ENCODE measurements around the gene SLC5A8.

The SLC5A8 gene, protein sequence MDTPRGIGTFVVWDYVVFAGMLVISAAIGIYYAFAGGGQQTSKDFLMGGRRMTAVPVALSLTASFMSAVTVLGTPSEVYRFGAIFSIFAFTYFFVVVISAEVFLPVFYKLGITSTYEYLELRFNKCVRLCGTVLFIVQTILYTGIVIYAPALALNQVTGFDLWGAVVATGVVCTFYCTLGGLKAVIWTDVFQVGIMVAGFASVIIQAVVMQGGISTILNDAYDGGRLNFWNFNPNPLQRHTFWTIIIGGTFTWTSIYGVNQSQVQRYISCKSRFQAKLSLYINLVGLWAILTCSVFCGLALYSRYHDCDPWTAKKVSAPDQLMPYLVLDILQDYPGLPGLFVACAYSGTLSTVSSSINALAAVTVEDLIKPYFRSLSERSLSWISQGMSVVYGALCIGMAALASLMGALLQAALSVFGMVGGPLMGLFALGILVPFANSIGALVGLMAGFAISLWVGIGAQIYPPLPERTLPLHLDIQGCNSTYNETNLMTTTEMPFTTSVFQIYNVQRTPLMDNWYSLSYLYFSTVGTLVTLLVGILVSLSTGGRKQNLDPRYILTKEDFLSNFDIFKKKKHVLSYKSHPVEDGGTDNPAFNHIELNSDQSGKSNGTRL

GRCh38 chr12:101209319-101210302 is at the start of gene SLC5A8:
TSS of gene SLC5A8 (minus strand) at chr12:101210238. CDS start at chr12:101209848, 390 bp downstream.
- Mint-ChIP-seq H3K27me3 (peaks cover 51% of the 10 kb centered on the region), H3K4me3 (no peak within 1 kb of the TSS), H3K4me1 (ENCODE audit: low read depth) (peaks cover 1% of the 10 kb centered on the region), H3K27ac (no peak within 1 kb of the TSS), H3K36me3 (ENCODE audit: low read depth) (no peaks in the 10 kb centered on the region), H3K9me3 (peaks cover 6% of the 10 kb centered on the region)
- DNase-seq = no peak

- no peak overlapping the region for H3K27ac Mint-ChIP-seq
- no peaks in the 10 kb centered on the region for H3K9me3 Mint-ChIP-seq
- no peak overlapping the region for H3K4me3 Mint-ChIP-seq
- no peaks in the 10 kb centered on the region for H3K4me1 Mint-ChIP-seq (ENCODE audit: low read depth)
- no peaks in the 10 kb centered on the region for H3K36me3 Mint-ChIP-seq (ENCODE audit: low read depth)
- H3K27me3 Mint-ChIP-seq = peaks cover 10% of the 10 kb centered on the region
- DNase-seq = no peak
Measured at GRCh38 chr12:101257357-101257756, 47.3 kb upstream of the SLC5A8 start.

DNA sequence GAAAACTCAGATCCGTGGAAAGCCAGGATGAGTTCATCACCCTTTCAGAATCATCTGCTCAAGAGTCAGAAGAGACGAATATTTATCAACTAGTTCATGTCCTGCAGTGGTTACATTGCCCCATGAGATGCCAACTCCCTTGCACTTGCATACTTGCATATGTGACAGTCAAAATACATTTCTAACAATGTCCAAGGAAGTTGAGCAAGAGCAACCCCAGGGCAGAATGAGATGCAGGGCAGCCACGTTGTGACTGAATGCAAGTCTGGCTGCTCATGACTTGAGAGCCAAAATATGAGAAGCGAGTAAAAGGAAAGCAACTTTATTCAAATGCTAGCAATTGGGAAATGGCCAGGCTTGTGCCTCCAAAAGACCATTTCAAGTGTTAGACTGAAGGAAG is 46.2 kb upstream of the SLC5A8 start:
- no peak for DNase-seq
- Mint-ChIP-seq H3K36me3 (ENCODE audit: low read depth) (no peaks in the 10 kb centered on the region), H3K9me3 (no peaks in the 10 kb centered on the region), H3K4me3 (no peak overlapping the region), H3K27me3 (peaks cover 10% of the 10 kb centered on the region), H3K4me1 (ENCODE audit: low read depth) (no peaks in the 10 kb centered on the region), H3K27ac (no peak overlapping the region)

- no peaks in the 10 kb centered on the region for H3K36me3 Mint-ChIP-seq (ENCODE audit: low read depth)
- no peaks in the 10 kb centered on the region for H3K4me1 Mint-ChIP-seq (ENCODE audit: low read depth)
- peaks cover 2% of the 10 kb centered on the region for H3K27me3 Mint-ChIP-seq
- no peak overlapping the region for H3K27ac Mint-ChIP-seq
- H3K9me3 Mint-ChIP-seq = no peaks in the 10 kb centered on the region
- DNase-seq = no peak
- H3K4me3 Mint-ChIP-seq = no peak overlapping the region
Measured at GRCh38 chr12:101243616-101244015, 33.6 kb upstream of the SLC5A8 start.

DNA sequence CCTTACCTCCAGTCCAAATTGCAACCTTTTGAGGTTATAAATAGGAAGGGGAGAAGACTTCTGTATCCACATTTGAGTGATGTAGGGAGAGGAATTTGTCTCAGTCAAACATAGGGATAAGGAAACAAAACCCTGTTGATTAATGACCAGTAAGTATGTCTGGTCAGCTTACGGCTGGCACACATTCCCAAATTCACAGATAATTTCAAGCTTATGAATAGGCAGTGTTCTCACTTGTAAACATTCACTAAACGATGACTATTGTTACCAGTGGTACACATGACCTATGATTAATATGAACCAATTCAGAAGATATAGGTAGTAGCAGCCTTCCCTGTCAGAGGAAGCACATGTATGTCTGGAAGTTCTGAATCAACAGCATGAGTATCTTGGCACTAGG is 33.0 kb upstream of the SLC5A8 start:
- Mint-ChIP-seq H3K4me1 (ENCODE audit: low read depth) (no peaks in the 10 kb centered on the region), H3K36me3 (ENCODE audit: low read depth) (no peaks in the 10 kb centered on the region), H3K9me3 (no peaks in the 10 kb centered on the region), H3K27me3 (peaks cover 7% of the 10 kb centered on the region), H3K27ac (no peak overlapping the region), H3K4me3 (no peak overlapping the region)
- DNase-seq = no peak

GRCh38 chr12:101238800-101239329 is 28.8 kb upstream of the SLC5A8 start:
- peaks cover 16% of the 10 kb centered on the region for H3K27me3 Mint-ChIP-seq
- no peak for DNase-seq
- no peaks in the 10 kb centered on the region for H3K4me1 Mint-ChIP-seq (ENCODE audit: low read depth)
- H3K27ac Mint-ChIP-seq = no peak overlapping the region
- H3K36me3 Mint-ChIP-seq (ENCODE audit: low read depth) = no peaks in the 10 kb centered on the region
- H3K4me3 Mint-ChIP-seq = no peak overlapping the region
- H3K9me3 Mint-ChIP-seq = no peaks in the 10 kb centered on the region

- no peak for DNase-seq
- Mint-ChIP-seq H3K27ac (no peak overlapping the region), H3K9me3 (no peaks in the 10 kb centered on the region), H3K4me1 (ENCODE audit: low read depth) (no peaks in the 10 kb centered on the region), H3K4me3 (no peak overlapping the region), H3K36me3 (ENCODE audit: low read depth) (no peaks in the 10 kb centered on the region), H3K27me3 (peaks cover 17% of the 10 kb centered on the region)
Measured at GRCh38 chr12:101238306-101238705, 28.3 kb upstream of the SLC5A8 start.

DNA sequence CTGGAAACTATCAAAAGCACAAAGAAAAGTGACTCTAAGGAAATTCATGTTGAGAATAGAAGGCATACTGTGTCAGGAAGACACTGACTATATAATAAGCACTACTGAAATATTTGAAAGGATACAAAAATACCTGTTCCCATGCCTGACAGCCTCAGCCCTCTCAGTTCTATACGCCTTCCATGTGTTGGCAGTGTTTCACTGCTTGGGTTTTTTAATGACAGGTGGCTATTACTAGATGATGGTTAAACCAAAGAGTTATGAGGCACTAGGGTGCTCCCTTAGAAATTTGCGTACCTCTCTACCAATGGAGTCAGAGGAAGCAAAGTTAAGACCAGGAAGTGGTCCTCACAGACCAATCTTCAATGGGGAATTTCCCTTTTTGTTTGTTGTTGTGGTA is 25.6 kb upstream of the SLC5A8 start:
- Mint-ChIP-seq H3K9me3 (no peaks in the 10 kb centered on the region), H3K27me3 (peaks cover 17% of the 10 kb centered on the region), H3K36me3 (ENCODE audit: low read depth) (no peaks in the 10 kb centered on the region), H3K27ac (no peak overlapping the region), H3K4me3 (no peak overlapping the region), H3K4me1 (ENCODE audit: low read depth) (no peaks in the 10 kb centered on the region)
- no peak for DNase-seq

- no peaks in the 10 kb centered on the region for H3K9me3 Mint-ChIP-seq
- H3K36me3 Mint-ChIP-seq (ENCODE audit: low read depth) = no peaks in the 10 kb centered on the region
Measured at GRCh38 chr12:101231636-101232035, 21.6 kb upstream of the SLC5A8 start.

GRCh38 chr12:101230547-101230946 is 20.5 kb upstream of the SLC5A8 start:
- peaks cover 10% of the 10 kb centered on the region for H3K27me3 Mint-ChIP-seq
- DNase-seq = no peak
- no peaks in the 10 kb centered on the region for H3K4me1 Mint-ChIP-seq (ENCODE audit: low read depth)
- H3K4me3 Mint-ChIP-seq = no peak overlapping the region
- H3K27ac Mint-ChIP-seq = no peak overlapping the region
- no peaks in the 10 kb centered on the region for H3K9me3 Mint-ChIP-seq
- H3K36me3 Mint-ChIP-seq (ENCODE audit: low read depth) = no peaks in the 10 kb centered on the region

More at GRCh38 chr12:101231636-101232035, 21.6 kb upstream of the SLC5A8 start:
- H3K27me3 Mint-ChIP-seq = peaks cover 11% of the 10 kb centered on the region
- no peak for DNase-seq
- H3K4me1 Mint-ChIP-seq (ENCODE audit: low read depth) = no peaks in the 10 kb centered on the region
- no peak overlapping the region for H3K4me3 Mint-ChIP-seq
- no peak overlapping the region for H3K27ac Mint-ChIP-seq

GRCh38 chr12:101229841-101230241 is 19.8 kb upstream of the SLC5A8 start:
- Mint-ChIP-seq H3K9me3 (no peaks in the 10 kb centered on the region), H3K4me1 (ENCODE audit: low read depth) (no peaks in the 10 kb centered on the region), H3K36me3 (ENCODE audit: low read depth) (no peaks in the 10 kb centered on the region), H3K27me3 (peaks cover 10% of the 10 kb centered on the region), H3K27ac (no peak overlapping the region), H3K4me3 (no peak overlapping the region)
- DNase-seq = no peak

GRCh38 chr12:101221301-101221700 is 11.3 kb upstream of the SLC5A8 start:
- Mint-ChIP-seq H3K9me3 (no peaks in the 10 kb centered on the region), H3K4me3 (no peak overlapping the region), H3K27me3 (peaks cover 13% of the 10 kb centered on the region), H3K36me3 (ENCODE audit: low read depth) (no peaks in the 10 kb centered on the region), H3K4me1 (ENCODE audit: low read depth) (no peaks in the 10 kb centered on the region), H3K27ac (no peak overlapping the region)
- DNase-seq = no peak

DNA sequence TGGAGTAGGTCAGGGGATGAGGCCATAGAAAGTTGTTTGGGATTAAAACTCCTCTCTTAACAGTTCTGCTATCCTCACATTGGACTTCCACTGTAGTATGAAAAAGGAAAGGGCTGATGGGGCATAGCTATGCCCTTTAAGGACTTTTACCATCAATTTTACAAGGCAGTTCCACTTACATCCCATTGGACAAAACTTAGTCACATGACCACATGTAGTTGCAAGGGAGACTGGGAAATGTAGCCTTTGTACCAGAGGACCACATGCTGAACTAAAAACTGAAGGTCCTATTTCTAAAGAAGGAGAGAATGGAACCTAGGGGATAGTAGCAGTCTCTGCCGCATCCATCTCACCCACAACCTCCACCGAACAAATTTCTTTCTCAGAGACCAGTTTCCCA is 6.8 kb upstream of the SLC5A8 start:
- no peak for DNase-seq
- H3K4me1 Mint-ChIP-seq (ENCODE audit: low read depth) = no peaks in the 10 kb centered on the region
- no peak overlapping the region for H3K27ac Mint-ChIP-seq
- H3K27me3 Mint-ChIP-seq = peaks cover 11% of the 10 kb centered on the region
- peaks cover 10% of the 10 kb centered on the region for H3K9me3 Mint-ChIP-seq
- H3K4me3 Mint-ChIP-seq = no peak overlapping the region
- H3K36me3 Mint-ChIP-seq (ENCODE audit: low read depth) = no peaks in the 10 kb centered on the region

DNA sequence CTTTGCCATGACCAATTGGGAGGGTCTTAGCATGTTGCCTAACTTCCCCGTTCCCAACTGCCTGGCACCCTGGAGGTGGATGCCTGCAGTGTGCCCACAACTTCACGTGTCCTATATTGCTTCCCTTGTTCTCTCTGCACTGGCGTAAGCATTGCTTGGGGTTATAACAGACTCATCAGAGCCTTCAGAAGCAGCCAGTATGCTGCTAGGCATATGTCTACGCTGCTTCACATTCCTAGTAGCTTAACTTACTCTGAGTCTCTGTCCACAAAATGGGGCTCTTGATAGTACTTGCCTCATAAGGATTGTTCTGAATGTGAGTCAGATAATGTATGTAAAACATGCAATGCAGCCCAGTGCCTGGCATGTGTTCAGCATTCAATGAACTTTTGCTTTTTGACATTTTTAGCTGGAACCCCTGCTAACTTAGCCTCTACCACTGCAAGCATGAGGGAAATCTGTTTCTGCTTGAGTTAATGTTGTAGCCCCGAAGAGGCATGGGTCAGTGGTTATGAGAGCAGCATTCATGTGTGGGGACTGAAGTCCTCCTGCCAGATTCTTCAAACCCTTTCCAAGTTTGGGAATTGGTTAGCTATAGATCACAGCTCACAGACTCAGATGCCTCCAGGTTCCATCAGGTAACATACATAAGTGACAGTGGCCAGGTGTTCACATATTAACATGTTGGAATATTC is 2.8 kb downstream of the SLC5A8 start:
- no peak for DNase-seq
- Mint-ChIP-seq H3K4me1 (ENCODE audit: low read depth) (peaks cover 1% of the 10 kb centered on the region), H3K9me3 (no peaks in the 10 kb centered on the region), H3K27ac (no peak overlapping the region), H3K36me3 (ENCODE audit: low read depth) (no peaks in the 10 kb centered on the region), H3K4me3 (no peak overlapping the region), H3K27me3 (peaks cover 48% of the 10 kb centered on the region)
